ENCODE data around the gene CHPF2. TPM values are rescaled to one million over a fixed set of nuclear protein-coding genes. Genes with fewer than 3 reads are reported as not detected.

Gene CHPF2
- polyA plus RNA-seq, 1 donor (not counting 4 experiments of a cell fraction or from before 2014, with no cell fraction given), result 16.2 TPM

GRCh38 chr7:151275813-151276577 lies 43.7 kb downstream of the CHPF2 start:
- Histone ChIP-seq H3K4me3 (ENCODE audit: control insufficient read depth in 2 of 3, extremely low read depth in 1 of 3, insufficient read depth in 2 of 3, low read depth in 1 of 3, low read length in 3 of 3) (peak overlapping the region in 1 of 3 experiments; percentile 3), H3K79me2 (ENCODE audit: control insufficient read depth, insufficient read depth, low read length) (no peaks in the 10 kb centered on the region), H2AFZ (ENCODE audit: control insufficient read depth, low read length) (no peak overlapping the region), H3K4me1 (ENCODE audit: control insufficient read depth, extremely low read depth, insufficient read depth, low read length) (peaks cover 4% of the 10 kb centered on the region), H3K27me3 (ENCODE audit: control insufficient read depth, extremely low read depth, insufficient read depth, low read length) (peaks cover 56% of the 10 kb centered on the region), H3K27ac (ENCODE audit: control insufficient read depth, insufficient read depth, low read length) (no peak overlapping the region), H3K4me2 (ENCODE audit: control insufficient read depth, extremely low read depth, insufficient read depth, low read depth, low read length) (no peak overlapping the region), H3K36me3 (ENCODE audit: control insufficient read depth in 2 of 2, extremely low read depth in 1 of 2, insufficient read depth in 2 of 2, low read length in 2 of 2) (no peaks in the 10 kb centered on the region), H3K9me1 (ENCODE audit: control insufficient read depth, extremely low read depth, insufficient read depth, low read length) (no peaks in the 10 kb centered on the region), H4K20me1 (ENCODE audit: control insufficient read depth, extremely low read depth, insufficient read depth, low read length) (no peaks in the 10 kb centered on the region), H3K9me3 (ENCODE audit: control insufficient read depth, low read depth, low read length) (no peaks in the 10 kb centered on the region), H3K9ac (ENCODE audit: control insufficient read depth, extremely low read depth, insufficient read depth, low read length) (no peak overlapping the region)
- TF ChIP-seq EZH2 (IDR thresholded peaks at IDR 0.05; ENCODE audit: low read length), result no peak
- TF ChIP-seq CTCF (optimal IDR thresholded peaks at IDR 0.05 in 1 of 3, IDR thresholded peaks at IDR 0.05 in 1 of 3, conservative IDR thresholded peaks at IDR 0.05 in 1 of 3; ENCODE audit: extremely low read depth in 1 of 3, insufficient read depth in 2 of 3, low read length in 3 of 3), result no peak
- dilution Hi-C loops (cut with MboI; ENCODE audit: extremely low pct_ligation_motif_present, low sequenced_read_pairs), result no loop called here
- no peak for DNase-seq (ENCODE audit: low read depth, low spot score)
- FAIRE-seq, result no peak

GRCh38 chr7:151276666-151277590 lies 44.6 kb downstream of the CHPF2 start:
- dilution Hi-C loops (cut with MboI; ENCODE audit: extremely low pct_ligation_motif_present, low sequenced_read_pairs), result no loop called here
- peak overlapping the region; percentile 67 for H3K4me2 ChIP-seq (ENCODE audit: control insufficient read depth, extremely low read depth, insufficient read depth, low read depth, low read length)
- no peak overlapping the region for H3K9ac ChIP-seq (ENCODE audit: control insufficient read depth, extremely low read depth, insufficient read depth, low read length)
- H4K20me1 ChIP-seq (ENCODE audit: control insufficient read depth, extremely low read depth, insufficient read depth, low read length), result no peaks in the 10 kb centered on the region
- no peaks in the 10 kb centered on the region for H3K9me3 ChIP-seq (ENCODE audit: control insufficient read depth, low read depth, low read length)
- no peak overlapping the region for H3K27ac ChIP-seq (ENCODE audit: control insufficient read depth, insufficient read depth, low read length)
- DNase-seq (ENCODE audit: low read depth, low spot score), result no peak
- H3K9me1 ChIP-seq (ENCODE audit: control insufficient read depth, extremely low read depth, insufficient read depth, low read length), result no peaks in the 10 kb centered on the region
- H3K4me1 ChIP-seq (ENCODE audit: control insufficient read depth, extremely low read depth, insufficient read depth, low read length), result peaks cover 4% of the 10 kb centered on the region
- no peak for FAIRE-seq
- no peaks in the 10 kb centered on the region for H3K36me3 ChIP-seq (ENCODE audit: control insufficient read depth in 2 of 2, extremely low read depth in 1 of 2, insufficient read depth in 2 of 2, low read length in 2 of 2)
- peak overlapping the region; percentile 92 for H2AFZ ChIP-seq (ENCODE audit: control insufficient read depth, low read length)
- H3K27me3 ChIP-seq (ENCODE audit: control insufficient read depth, extremely low read depth, insufficient read depth, low read length), result peaks cover 53% of the 10 kb centered on the region
- H3K4me3 ChIP-seq (ENCODE audit: control insufficient read depth in 2 of 3, extremely low read depth in 1 of 3, insufficient read depth in 2 of 3, low read depth in 1 of 3, low read length in 3 of 3), result peak overlapping the region; percentile 26 to 40 (median 29)
- TF ChIP-seq EZH2 (IDR thresholded peaks at IDR 0.05; ENCODE audit: low read length) (no peak), CTCF (optimal IDR thresholded peaks at IDR 0.05 in 1 of 3, IDR thresholded peaks at IDR 0.05 in 1 of 3, conservative IDR thresholded peaks at IDR 0.05 in 1 of 3; ENCODE audit: extremely low read depth in 1 of 3, insufficient read depth in 2 of 3, low read length in 3 of 3) (no peak)
- H3K79me2 ChIP-seq (ENCODE audit: control insufficient read depth, insufficient read depth, low read length), result no peaks in the 10 kb centered on the region
